NCI-H128 (cell line): ENCODE measurements around the gene SCARB2.

Source experiments
- DNase-seq: peaks from one replicate; lab custom pipeline; 2025; ENCODE audit not compliant: unreplicated experiment; lab: John Stamatoyannopoulos, UW

SCARB2 gene

DNA sequence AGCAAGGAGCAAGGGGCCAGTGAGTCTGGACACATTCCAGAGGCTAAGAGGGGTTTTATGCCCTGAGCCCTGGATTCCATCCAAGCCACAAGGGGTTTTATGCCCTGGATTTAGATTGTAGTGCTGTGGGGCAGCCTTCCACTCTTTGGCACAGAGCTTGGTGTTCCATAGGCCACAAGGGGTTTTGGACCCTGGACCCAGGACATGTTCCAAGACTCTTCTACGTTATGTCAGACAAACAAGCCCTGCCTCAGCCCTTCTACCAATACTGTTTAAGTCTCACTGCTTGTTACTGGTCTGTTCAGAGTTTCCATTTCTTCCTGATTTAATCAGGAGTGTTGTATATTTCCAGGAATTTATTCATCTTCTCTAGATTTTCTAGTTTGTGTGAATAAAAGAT is 12.8 kb upstream of the SCARB2 start:
- DNase-seq: no peak

DNA sequence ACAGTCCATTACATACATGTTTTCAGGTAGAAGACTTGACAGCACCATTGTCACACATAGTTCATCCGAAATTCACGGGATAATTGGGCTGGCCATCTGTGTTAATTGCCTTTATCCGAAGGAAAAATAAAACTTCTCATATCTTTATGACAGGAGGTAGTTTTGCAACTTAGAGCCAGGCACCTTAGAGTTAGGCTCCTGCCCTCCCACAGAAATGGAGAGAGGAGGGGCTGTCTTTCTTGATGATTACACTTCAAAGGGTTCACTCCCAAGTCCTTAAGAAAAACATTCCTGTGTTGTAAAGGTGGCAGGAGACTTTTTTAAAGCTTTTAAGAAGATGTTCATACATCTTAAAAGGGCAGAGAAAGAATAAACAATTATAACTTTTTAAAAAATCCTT is 10.5 kb upstream of the SCARB2 start:
- DNase-seq: no peak

DNA sequence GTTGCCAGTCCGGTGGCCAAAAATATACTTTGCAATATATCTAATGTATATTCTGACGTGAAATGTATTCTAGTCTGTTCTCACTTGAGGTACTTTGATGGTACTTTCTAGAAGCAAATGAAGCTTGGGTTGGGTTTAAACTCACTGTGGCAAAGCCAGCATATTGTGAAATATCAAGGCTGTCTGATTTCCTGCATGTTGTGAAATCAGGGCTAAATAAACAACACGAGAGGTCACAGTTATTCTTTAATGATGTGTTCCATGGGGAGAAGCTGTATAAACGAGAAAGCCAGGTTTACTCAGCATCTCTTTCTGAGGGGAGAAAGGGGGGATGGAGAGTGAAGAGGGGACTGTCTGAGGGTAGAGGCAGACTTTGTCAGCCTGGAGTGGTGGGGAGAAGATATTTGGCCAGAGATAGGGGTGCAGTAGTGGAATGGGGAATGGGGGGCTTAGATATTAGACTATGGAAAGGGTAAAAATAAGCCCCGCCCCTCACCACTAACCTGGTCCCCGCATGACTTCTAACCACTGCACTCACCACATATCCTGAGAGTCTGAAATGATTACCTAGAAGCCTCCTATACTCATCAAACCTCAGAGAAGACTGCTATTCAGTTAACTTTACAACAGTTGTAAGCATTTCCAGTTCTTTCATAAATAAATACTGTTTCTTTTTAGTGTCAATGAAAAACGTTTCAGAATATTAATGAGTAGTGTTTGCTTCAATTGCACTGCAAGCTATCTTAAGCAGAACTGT is 5.9 kb upstream of the SCARB2 start:
- no peak for DNase-seq

DNA sequence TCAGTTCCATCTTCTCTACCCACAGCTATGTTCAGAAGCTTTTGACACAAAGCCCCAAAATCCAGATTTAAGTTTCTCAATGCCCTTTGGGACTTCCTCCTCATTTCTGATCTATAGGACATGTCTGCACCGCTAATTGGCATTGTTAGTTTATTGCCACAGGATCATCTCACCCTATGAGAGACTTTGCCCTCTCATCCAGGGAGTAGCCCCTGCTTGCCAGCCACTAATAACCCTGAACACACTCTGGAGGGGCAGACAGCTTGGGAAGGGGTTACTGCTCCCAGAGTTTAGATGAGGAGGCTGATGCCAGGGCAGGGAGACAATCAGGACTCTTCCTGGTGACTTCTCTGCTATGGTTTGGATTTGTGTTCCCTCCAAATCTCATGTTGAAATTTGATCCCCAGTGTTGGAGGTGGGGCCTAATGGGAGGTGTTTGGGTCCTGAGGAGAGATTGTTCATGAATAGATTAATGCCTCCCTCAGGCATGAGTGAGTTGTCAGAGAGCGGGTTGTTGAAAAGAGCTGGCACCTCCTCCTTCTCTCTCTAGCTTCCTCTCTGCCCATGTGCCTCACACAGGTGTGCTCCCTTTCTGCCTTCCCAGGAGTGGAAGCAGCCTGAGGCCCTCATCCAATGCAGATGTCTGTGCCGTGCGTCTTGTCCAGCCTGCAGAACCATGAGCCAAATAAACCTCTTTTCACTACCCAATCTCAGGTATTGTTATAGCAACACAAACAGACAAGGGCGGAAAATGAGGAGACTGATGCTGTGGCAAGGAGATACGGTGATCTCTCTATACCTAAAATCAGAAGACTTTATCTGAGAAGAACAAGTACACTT is 3.6 kb upstream of the SCARB2 start:
- DNase-seq: no peak

DNA sequence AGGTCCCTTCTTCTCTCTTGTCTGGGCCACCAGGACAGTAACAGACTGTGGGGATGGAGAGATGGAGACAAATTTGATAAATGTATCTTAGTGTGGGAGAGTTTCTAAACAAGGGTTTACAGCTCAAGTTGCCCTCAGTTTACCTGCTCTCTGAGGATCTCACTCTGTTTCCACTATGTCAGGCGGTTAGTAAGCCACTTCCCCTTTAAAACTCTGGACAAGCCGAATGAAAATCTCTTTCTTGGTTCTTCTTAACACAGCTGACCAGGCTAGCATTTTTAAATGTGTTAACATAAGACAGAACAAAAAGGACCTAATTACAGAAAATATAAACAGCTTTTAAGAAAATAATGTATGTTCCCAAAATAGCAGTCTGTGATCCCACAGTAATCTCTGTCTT is 2.9 kb upstream of the SCARB2 start:
- no peak for DNase-seq

DNA sequence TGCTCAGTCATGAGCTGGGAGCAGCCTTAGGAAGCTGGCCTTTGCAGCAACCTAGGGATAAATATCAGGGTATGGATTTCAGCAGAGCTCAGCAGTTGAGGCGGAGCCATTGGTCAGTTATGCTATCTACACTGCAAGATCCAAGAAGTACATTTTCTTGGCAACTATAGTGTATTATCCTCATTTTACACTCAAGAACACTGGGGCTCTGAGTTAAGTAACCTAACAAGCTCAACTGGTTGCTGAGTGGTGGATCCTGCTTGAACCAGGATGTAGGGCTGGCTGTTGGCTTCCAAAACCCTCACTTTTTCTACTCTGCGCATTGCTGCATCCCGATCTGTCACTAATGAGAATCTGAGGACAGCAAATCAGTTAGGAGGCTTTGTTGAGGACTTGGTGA is 1.5 kb upstream of the SCARB2 start:
- no peak for DNase-seq

DNA sequence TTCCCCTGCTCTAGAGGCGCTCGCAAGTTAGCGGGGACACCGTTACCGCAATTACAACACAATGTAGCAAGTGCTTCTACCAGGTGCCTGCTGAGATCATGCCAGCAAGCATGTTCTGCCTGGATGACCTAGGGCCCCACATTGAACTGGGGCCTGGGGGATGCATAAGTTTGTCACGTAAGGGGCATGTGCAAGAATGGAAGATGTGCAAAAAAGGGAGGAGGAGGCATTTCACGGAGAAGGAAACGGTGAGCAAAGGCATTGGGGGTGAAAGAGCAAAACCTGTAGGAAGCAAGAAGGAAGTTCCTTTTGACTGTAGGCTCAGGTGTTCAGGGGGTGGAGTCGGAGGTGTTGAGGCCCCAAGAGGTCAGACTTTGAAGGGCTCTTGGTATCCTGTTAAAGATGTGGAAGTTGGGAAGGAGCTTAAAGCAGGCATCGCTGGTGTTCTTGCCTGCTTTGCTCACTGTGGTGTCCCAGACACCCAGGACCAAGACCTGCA is 602 bp upstream of the SCARB2 start:
- DNase-seq: no peak

DNA sequence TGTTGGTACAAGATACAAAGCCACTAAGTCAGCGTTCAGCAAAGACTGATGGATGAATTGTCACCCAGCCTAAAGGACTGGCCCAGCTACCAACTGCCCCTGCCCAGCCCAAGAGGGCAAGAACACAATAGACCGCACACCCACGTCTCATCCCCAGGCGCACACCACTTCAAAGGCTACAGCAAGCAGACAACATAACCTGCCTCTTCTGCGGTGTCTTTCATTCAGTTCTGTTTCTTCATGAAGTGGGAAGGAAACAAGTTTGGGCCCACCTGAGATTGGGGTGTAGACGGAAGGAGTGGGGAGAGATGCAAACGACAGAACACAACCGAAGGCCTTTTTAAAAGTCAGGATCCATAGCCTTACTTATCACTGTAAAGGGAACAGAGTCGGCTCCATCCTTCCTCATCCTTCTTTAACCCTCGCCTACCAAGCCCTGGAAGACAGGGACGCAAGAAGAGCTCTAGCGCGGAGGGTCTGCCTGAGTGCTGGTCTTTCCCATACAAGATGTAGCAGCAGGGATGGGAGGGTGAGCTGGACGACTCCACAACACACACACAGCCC is 691 bp downstream of the SCARB2 start:
- no peak for DNase-seq

DNA sequence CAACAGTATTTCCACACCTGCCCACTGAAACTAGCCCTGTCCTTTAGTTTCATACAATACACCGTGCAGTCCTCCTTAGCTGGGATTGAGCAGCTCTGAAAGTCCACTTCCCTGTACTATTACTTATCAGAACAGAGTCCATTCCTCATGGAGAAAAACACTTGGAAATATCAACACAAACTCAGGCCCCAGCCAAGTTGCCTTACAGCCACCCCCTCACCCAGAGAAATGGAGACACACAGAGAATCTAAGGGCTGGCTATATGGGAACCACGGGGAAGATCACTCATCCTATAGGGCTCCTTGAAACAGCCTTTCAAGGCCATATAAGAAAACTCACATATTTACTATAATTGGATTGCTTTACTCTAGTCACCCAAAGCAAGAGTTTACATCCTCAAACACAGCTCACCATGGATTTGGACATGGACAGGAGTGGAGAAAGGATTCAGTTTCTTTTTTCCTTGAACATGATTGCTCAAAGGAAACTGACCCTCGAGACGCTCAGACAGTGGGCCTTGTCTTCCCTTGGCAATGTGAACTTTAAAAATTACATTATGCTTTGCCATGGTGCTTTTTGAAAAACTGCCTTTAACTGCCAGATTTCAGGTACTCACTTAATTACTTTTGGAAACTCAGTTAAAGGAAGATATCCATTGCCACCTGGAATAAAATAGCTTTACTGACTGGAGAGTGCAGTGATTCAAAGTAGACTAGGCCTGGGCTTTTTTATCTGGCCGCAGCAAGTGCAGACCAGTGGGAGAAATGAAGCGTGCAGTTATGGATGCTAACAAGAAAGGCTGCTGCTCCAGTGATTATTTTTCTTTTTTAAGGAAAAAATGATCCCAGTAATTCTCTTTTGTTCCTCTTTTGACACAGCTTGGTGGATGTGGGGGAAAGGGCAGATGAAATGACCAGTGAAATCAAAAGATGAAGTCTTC is 1.6 kb downstream of the SCARB2 start:
- no peak for DNase-seq

DNA sequence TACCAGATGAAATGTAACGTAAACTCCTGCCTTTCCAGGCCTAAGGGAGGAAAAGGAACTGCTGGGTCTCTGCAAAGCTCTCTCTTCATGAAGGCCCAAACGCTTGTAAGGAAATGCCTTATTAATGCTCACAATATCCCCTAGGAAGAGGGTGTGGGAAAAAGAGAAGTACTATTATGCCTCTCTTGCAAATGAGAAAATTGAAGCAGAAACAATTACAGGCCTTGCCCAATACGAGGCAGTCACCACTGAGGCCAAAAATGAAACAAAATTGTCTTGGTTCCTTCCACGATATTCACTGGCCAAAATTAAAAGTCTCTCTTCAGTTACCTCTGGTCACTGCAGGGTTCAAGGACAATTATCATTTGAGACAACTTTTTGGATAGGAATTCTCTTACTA is 3.2 kb downstream of the SCARB2 start:
- no peak for DNase-seq

DNA sequence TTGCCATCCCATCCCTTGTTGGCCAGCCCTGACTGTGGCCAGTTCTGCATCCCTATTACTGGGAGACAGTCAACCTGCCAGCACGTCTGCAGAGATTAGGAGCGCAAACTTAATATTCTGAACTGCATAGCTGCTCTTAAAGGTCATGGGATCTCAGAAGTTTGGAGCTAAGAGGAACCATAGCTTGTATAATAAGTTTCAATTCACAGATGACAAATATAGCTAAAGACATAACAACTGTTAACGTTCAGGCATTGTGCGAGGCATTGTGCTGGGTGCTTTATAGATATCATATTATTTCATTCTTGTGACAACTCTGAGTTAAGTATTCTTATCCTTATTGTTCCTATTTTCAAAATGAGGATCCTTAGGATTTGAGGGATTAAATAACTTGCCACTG is 3.7 kb downstream of the SCARB2 start:
- DNase-seq: no peak

DNA sequence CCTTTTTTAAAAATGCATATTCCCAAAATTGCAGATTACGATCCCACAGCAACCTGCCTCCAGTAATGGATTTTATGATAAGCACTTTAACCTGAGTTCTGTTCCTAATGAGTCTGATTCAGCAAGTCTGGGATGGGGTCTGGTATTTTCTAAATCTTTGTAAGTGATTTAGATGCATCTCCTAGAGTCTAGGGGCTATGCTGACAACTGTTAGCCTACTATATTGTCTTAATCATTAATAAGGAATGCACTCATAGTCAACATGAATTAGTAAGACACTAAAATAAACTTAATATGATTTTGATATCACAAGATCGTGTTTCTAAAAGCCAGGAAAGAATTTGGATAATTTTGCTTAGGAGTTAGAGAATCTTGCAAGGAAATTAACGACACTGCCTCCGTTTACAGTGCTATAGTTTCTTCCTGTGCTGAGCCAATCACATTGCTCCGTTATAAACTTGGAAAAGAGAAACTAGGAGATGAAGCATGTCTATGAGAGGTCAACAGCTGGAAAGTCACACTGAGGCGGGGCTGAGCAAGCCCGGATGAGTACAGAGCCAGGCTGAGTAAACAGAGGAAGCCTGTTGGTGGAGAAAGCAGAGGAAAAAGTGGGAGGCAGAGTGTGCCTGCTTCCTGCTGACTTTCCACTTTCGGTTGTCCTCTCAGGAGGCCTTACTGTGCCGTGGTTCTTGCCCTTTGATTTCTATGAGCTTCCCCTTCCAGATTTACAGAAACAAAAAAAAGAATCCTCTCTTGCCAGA is 5.4 kb downstream of the SCARB2 start:
- DNase-seq: no peak

DNA sequence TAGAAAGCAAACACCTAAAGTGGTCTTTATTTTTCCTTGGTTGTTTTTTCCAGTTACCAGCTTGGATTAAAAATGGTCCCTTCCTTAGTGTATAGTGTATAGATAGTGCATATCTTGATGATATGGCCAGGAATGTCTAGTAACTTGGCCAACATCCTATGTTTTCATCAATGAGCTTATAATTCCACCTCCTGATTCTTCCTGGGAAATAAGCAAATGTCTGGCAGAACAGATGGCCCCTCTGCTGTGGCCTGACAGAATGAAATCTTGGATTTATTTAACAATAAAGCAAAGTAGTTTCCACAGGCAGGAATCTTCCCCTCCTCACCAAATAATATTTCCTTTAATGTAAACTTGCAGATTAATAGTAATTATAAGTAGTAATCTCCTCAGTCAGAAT is 6.1 kb downstream of the SCARB2 start:
- DNase-seq: no peak

DNA sequence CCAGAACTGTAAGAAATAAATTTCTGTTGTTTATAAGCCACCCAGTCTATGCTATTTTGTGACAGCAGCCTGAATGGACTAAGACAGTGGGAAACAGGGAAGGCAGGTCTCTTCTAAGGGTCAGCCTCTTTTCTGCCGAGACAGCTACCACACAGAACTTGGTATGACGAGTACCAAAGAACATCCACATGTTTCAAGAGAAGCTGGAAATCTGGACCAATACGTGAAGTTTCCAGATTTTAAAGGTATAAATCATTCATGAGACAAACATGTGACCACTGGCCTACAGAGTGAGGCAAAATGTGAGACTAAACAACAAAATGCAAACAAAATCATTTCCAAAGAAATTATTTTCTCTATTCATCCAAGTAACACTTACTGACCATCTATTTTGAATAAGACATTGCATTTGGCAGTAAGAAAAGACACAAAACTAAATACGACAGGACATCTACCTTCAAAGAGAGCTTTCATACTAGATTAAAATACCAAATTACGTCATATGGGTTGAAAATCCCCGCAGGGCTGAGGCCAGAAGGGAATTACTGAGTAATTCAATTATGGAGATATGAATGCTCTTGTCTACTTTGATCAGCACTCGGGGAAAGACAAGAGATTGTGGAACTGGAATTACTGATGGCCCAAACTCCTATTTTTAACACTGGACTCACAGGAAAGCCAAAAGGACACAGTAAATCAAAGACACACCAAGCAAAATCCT is 7.2 kb downstream of the SCARB2 start:
- no peak for DNase-seq

DNA sequence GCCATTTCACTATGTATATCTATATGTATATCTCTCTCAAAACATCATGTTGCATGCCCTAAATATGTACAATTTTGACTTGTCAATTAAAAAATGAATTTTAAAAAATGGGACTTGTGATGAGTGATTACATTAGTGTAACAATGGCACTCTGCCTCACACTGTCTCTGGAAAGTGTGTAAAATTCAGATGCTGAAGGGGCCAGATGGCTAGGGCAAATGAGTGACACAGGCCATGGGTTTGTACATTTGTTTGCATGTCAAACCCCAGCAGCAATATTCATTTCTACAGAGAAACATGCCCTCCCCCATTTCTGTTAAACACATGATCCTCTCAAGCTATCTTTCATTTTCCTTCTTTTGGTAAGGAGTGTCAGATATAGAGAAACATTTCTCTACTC is 8.1 kb downstream of the SCARB2 start:
- DNase-seq: no peak

DNA sequence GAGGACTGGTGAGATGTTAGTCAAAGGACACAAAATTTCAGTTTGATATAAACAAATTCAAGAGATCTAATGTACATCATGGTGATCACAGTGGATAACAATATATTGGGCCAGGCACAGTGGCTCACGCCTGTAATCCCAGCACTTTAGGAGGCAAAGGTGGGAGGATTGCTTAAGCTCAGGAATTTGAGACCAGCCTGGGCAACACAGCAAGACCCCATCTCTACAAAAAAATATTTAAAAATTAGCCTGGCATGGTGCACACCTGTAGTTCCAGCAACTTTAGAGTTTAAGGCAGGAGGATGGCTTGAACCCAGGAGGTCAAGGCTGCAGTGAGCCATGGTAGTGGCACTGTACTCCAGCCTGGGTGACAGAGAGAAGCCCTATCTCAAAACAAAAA is 8.7 kb downstream of the SCARB2 start:
- DNase-seq: no peak

DNA sequence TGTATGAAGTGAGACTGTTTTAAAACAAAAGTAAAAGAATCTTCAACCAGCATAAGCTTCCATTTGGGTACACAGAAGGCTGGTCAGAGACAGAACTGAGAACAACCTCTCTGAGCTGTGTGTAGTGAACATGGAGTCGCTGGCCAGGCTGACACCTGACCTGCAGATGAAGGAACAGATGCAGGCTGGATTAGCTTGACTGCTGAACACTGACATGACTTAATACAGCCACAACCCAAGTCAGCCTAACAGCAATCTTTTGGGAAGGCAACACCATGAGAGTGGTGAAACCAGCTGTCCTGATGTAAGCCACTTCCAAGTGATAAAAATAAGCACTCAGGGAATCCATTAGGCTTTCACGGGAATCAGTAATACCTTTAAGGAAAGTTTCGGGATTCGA is 10.1 kb downstream of the SCARB2 start:
- no peak for DNase-seq

DNA sequence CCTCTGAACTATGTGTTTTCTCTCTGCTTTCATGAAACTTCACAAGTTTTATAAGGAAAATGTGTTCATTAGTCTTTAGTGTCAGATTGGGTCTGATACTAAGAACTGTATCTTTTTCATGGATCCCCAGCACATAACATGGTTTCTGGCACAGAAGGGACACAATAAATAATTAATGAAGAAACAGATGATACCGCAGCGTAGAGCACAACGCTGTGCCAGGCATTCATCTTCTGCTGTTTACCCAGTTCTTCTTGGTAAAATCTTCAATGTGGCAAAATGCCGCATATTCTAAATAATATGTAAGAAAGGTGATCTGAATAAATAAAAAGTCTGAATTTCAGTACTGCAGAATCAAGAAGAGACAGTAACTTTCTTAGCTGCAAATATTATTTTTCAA is 12.3 kb downstream of the SCARB2 start:
- no peak for DNase-seq

DNA sequence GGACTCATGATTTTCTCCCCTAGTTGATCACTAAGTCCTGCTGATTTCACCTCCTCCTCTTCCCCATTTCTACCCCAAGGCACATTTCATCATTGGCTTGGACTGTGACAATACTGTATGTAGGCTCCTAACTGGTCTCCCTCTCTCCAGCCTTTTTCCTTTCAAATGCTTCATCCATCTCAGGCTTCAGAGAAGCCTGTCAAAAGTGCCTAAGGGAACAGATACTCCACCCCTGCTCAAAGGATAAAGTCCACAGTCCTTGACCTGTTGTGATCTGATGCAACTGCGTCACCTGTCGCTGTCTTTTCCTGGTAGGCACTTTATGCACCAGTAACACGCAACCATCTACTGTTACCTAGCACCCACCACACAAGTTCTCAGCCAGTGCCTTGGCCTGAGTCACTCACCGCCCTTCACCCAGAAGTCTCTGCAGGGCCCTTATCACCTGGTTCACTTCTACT is 12.8 kb downstream of the SCARB2 start:
- DNase-seq: no peak
